ENCODE data around the gene PYCR2.

DNA sequence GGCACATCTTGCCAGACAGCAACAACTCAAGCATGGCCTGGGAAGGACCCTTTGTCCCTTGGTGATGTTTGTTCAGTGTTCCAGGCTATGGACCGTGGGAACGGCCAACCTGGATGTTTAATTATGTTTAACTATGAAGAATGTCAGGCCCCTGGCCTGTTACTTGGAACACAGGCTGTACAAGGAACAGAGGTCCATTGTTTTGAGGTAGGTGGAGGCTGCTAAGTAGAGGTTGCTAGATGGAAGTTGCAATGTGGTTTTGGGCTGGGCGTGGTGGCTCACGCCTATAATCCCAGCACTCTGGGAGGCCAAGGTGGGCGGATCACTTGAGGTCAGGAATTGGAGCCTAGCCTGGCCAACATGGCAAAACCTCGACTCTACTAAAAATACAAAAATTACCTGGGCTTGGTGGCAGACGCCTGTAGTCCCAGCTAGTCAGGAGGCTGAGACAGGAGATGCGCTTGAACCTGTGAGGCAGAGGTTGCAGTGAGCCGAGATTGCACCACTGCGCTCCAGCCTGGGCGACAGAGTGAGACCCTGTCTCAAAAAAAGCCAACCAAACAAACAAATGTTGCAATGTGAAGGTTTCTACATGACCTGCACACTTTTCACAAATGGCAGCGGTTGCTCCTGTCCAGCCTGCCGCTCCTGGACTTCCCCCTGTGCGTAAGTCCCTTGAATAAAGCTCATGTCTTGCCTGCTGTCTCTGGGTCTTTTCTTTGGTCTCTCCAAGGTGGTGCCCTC is 32.6 kb downstream of the PYCR2 start:
- TF ChIP-seq POLR2A (IDR thresholded peaks at IDR 0.05; ENCODE audit: extremely low read depth, insufficient read length) (no peak), MYC (IDR thresholded peaks at IDR 0.05; ENCODE audit: low read depth, low read length) (no peak)
- TF ChIP-seq, protein P1, sequence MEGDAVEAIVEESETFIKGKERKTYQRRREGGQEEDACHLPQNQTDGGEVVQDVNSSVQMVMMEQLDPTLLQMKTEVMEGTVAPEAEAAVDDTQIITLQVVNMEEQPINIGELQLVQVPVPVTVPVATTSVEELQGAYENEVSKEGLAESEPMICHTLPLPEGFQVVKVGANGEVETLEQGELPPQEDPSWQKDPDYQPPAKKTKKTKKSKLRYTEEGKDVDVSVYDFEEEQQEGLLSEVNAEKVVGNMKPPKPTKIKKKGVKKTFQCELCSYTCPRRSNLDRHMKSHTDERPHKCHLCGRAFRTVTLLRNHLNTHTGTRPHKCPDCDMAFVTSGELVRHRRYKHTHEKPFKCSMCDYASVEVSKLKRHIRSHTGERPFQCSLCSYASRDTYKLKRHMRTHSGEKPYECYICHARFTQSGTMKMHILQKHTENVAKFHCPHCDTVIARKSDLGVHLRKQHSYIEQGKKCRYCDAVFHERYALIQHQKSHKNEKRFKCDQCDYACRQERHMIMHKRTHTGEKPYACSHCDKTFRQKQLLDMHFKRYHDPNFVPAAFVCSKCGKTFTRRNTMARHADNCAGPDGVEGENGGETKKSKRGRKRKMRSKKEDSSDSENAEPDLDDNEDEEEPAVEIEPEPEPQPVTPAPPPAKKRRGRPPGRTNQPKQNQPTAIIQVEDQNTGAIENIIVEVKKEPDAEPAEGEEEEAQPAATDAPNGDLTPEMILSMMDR (IDR thresholded peaks at IDR 0.05; ENCODE audit: low read depth, low read length): no peak
- TF ChIP-seq, protein P2, sequence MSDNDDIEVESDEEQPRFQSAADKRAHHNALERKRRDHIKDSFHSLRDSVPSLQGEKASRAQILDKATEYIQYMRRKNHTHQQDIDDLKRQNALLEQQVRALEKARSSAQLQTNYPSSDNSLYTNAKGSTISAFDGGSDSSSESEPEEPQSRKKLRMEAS (IDR thresholded peaks at IDR 0.05; ENCODE audit: low read depth, low read length): no peak

Data from NB4 (cell line).